ENCODE measurements around the gene TMEM156.

DNA sequence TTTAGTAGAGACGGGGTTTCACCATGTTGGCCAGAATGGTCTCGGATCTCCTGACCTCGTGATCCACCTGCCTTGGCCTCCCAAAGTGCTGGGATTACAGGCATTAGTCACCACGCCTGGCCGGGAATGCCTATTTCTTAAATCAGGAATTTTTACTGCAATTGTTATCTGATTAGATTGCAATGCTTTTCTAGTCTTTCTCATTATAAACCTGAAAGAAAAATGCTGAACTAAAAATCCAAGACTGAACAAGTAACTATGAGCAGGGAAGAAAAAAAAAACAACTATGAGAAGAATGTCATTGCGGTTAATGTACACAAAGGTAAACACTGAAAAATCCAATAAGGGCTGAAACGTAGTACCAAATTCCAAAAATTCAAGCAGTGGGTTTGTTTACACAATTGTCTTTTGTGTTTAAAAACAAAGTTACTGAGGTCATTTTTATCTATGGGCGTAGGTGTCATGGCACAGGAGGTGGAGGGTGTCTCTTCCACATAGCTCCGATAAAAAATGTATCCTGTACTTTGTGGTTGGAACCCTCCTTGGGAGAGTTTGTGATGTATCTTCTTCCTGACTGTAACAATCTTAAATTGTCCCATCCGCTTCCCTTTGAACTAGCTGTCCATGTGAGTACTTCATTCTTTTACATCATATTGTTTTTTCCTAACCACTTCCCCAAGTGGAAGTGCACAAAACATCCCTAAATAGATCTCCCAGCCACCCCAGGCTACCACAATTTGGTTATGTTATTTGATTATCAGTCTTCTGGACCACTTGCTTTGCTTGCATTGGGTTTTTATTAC lies 11.1 kb upstream of the TMEM156 start:
- TF ChIP-seq, protein P1, sequence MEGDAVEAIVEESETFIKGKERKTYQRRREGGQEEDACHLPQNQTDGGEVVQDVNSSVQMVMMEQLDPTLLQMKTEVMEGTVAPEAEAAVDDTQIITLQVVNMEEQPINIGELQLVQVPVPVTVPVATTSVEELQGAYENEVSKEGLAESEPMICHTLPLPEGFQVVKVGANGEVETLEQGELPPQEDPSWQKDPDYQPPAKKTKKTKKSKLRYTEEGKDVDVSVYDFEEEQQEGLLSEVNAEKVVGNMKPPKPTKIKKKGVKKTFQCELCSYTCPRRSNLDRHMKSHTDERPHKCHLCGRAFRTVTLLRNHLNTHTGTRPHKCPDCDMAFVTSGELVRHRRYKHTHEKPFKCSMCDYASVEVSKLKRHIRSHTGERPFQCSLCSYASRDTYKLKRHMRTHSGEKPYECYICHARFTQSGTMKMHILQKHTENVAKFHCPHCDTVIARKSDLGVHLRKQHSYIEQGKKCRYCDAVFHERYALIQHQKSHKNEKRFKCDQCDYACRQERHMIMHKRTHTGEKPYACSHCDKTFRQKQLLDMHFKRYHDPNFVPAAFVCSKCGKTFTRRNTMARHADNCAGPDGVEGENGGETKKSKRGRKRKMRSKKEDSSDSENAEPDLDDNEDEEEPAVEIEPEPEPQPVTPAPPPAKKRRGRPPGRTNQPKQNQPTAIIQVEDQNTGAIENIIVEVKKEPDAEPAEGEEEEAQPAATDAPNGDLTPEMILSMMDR (IDR thresholded peaks at IDR 0.05; ENCODE audit: borderline replicate concordance, extremely low read depth, low read length, poor library complexity, severe bottlenecking) = no peak
- no peak for TF ChIP-seq EZH2 (IDR thresholded peaks at IDR 0.05; ENCODE audit: borderline replicate concordance, low read depth, low read length, severe bottlenecking)
